ENCODE measurements around the gene YBX2.

YBX2 gene

DNA sequence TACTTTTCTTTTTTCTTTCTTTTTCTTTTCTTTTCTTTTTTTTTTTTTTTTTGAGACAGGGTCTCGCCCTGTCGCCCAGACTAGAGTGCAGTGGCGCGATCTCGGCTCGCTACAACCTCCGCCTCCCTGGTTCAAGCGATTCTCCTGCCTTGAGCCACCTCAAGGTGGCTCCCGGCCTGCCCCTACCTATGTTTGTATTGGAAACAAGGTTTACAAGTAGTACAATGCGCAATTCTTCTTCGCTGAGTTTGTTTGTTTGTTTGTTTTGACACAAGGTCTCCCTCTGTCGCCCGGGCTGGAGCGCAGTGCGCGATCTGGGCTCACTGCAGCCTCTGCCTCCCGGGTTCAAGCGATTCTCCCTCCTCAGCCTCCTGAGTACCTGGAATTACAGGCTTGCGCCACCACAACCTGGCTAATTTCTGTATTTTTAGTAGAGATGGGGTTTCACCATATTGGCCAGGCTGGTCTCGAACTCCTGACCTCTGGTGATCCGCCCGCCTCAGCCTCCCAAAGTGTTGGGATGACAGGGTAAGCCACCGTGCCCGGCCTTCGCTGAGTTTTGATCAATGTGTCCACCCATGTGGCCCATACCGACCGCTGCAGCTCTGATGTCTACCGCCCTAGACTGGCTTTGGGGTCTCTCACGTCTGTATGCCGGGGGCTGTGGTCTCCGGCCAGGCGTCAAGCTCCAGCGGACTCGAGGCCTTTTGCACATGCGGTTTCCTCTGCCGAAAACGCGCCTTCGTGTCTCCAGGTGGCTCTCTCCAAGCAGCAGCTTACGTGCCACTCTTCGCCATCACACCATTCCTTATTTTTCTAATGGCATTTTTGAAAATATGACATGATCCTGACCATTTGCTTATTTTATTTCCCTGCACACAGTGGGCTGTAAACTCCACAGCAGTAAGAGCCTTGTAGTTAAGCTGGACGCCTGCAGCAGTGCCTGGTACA, 1.1 kb upstream of the YBX2 start:
- DNase-seq, result no peak

DNA sequence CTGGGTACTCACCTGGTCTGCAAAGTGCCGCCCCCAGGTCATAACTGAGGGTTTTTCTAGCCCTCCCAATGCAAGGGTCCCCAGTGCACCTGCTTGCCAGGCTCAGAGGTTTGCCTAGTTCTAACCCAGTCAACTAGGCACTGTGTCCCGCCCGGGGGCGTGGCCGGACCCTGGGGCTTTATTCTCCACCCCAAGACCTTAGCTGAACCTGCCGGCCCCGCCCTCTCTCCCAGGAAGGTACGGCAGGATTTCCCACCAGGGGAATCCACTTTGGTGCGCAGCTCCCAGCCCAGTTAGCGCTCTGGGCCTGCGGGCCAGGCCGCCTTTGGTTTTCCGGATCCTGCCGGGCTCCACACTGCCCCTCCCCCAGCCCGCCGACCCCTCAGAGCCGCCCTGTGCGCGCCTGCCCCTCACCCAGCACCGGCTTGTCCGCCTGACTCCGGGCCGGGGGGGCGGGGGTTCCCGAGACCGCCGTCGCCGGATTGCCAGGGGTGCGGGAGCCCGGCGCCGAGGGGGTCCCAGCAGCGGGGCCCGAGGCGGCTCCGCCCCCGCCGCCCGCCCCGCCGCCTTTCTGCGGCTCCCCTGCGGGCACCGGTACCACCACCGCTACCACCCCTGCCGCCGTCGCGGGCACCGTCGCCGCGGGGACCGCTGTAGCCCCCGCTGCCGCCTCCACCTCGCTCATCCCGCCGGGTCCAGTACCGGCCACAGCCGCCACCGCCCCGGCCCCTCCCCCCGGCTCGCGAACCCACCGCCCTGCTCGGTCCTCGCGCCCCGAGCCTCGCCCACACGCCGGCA, 424 bp downstream of the YBX2 start:
- DNase-seq, result no peak

DNA sequence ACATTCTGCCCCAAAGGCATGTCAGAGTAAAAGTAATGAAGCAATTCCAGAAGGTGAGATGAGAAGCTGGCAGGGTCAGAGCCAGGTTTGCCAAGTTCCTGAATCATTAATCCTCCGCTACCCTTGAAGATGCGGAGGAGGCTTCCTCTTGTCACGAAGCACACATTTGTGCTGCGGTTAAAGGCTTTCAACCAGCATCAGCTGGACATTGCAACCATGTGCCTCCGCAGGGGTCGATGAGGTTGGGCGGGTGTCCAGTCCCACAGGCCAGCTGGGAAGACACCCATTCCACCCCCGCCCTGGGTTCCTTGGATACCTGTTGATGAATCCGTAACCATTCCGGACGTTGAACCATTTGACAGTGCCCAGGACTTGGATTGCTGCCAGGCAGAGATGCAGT, 1.3 kb downstream of the YBX2 start:
- no peak for DNase-seq

DNA sequence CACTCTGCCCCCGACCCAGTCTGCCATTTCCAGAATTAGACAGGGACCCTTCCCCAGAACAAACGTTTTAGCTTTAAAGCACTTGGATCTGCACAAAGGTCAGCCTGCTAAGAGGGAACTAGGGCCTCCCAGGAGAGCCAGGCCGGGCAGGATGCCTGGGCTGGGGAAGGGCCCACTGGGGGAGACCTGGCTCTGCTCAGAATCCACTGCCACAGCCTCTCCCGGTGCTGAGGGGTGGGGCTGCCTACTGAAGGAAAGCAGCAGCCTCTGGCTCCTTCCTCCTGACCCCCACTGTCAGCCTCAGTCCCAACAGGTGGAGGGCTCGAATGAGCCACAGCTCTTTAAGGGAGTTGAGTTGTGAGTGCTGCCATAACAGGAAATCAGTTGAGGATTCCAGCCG, 1.7 kb downstream of the YBX2 start:
- DNase-seq, result no peak

DNA sequence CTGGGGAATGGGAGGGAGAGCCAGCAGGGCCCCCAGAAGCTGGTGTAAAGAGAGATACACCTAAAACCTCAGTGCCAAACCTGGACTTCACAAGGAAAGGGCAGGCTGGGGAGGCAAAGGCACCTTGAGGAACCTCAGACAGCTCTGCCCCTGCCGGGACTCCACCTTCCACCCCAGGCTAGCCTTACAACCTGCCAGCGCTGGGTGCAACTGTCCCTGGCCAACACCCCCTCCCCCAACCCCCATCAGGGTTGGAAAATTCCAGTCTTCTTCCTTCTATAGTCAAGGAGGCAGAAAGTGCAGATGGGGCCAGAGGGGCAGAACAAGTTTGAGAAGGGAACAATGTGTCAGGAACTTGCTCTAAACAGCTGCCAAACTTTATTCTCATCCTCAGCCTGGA, 2.2 kb downstream of the YBX2 start:
- DNase-seq, result no peak

DNA sequence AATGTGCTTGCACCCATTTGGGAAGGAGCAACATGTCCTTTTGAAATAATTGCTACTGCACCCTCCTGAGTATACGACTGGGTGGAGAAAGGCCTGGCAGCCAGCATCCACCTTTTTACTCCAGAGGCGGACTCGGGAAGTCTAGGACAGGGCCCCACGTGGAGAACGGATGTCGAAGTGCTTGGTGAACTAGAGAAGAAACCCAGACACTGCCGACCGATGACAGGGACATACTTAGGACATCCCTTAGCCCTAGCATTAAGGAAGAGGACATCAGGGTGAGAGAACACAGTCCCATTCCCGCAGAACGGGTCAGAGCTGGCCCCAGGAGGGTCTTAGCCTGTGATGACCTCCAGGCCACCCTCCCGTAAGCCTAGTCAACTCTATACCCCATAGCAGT, 3.8 kb downstream of the YBX2 start:
- no peak for DNase-seq

DNA sequence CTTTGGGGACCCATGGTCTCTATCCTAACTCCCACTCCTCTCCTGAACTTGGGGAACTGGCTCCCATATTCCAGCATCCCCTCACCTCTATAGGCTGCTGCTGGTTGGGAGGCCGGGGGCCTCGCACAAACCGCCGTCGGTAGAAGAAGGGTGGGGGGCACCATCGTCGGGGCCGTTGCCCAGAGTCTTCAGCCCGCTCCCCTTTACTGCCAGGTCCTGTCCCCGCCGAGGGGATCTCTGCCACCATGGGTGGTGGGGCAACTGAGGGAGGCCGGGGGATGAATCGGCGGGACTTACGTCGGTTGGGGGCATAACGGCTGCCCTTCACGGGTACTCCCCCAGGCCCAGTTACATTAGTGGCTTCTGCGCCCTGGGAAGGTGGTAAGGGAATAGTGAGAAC, 4.3 kb downstream of the YBX2 start:
- no peak for DNase-seq

GRCh38 chr17:7289256-7290032, 5.0 kb downstream of the YBX2 start:
- no peak for DNase-seq

- no peak for DNase-seq
Measured at GRCh38 chr17:7285679-7286078, 8.8 kb downstream of the YBX2 start.

DNA sequence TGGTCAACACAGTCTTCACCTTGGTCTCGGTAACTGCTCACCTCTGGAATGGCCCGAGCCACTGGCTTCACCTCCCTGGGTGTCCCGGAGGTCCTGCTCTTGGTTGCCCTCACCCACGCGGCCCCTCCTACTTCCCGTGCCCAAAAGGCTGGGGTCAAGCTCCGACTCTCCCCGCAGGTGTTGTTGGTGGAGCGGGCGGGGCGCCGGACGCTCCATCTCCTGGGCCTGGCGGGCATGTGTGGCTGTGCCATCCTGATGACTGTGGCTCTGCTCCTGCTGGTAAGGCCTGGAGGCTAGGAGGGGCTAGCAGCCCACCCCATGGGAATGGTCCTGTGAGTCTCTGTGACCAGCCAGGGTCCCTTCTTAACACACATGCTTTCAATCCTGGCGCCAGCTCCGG, 9.5 kb downstream of the YBX2 start:
- no peak for DNase-seq

DNA sequence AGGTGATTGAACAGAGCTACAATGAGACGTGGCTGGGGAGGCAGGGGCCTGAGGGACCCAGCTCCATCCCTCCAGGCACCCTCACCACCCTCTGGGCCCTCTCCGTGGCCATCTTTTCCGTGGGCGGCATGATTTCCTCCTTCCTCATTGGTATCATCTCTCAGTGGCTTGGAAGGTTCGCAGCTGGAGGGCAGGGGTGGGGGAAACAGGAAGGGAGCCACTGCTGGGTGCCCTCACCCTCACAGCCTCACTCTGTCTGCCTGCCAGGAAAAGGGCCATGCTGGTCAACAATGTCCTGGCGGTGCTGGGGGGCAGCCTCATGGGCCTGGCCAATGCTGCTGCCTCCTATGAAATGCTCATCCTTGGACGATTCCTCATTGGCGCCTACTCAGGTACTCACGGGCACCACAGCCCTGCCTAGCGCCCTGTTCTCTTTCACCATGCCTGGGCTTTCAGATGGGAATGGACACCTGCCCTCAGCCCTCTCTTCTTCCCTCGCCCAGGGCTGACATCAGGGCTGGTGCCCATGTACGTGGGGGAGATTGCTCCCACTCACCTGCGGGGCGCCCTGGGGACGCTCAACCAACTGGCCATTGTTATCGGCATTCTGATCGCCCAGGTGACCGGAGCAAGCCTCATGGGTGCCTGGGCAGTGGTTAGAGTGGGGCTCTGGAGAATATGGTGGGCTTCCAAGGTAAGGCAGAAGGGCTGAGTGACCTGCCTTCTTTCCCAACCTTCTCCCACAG, 10.8 kb downstream of the YBX2 start:
- no peak for DNase-seq

- DNase-seq, result no peak
Measured at GRCh38 chr17:7282752-7283321, 11.6 kb downstream of the YBX2 start.

DNA sequence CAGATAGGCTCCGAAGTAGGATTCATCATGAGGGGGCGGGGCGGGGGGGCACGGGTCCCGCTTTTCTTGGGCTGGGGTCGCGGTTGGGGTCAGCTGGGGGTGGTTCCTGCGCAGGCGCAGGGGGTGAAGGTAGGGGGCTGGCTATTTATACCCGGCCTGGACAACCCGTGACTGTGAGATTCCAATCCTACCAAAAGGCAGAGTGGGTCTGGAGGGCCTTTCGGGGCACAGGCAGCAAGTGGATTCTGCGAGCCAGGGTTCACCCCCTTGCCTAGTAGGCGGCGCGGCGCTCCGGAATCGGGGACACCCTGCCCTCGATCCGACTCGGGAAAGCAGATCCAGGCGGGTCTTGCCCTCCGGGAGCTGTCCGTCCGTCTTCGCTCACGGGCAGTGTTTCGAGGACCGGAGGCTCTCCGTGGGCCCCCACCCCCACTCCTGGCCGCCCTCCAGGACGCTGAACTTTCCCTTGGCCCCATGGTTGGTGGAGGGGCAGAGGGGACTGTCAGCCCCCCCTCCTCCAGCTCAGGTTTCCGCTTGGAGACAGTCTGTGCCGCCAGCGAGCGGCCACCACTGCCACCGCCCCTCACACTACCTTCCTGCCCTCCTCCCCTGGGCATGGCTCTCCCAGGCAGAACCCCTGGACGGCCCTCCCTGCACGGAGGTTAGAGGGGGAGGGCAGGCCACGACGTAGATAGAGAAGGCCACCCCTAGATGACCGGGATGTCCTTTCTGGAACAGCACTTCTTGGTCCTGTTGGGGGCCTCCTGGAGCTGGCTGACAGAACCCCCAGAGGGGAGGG, 12.3 kb downstream of the YBX2 start:
- no peak for DNase-seq

DNA sequence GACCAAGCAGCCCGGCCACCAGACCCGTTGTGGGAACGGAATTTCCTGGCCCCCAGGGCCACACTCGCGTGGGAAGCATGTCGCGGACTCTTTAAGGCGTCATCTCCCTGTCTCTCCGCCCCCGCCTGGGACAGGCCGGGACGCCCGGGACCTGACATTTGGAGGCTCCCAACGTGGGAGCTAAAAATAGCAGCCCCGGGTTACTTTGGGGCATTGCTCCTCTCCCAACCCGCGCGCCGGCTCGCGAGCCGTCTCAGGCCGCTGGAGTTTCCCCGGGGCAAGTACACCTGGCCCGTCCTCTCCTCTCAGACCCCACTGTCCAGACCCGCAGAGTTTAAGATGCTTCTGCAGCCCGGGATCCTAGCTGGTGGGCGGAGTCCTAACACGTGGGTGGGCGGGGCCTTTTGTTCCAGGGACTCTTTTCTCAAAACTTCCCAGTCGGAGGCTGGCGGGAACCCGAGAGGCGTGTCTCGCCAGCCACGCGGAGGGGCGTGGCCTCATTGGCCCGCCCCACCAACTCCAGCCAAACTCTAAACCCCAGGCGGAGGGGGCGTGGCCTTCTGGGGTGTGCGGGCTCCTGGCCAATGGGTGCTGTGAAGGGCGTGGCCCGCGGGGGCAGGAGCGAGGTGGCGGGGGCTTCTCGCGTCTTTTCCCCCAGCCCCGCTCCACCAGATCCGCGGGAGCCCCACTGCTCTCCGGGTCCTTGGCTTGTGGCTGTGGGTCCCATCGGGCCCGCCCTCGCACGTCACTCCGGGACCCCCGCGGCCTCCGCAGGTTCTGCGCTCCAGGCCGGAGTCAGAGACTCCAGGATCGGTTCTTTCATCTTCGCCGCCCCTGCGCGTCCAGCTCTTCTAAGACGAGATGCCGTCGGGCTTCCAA, 13.1 kb downstream of the YBX2 start, which contains the start of gene SLC2A4:
TSS of gene SLC2A4 (plus strand) at position 645 of the 879 bp plus-strand sequence. CDS start at position 862, 217 bp downstream.
- DNase-seq, result peak; percentile 89

- DNase-seq, result peak; percentile 76
Measured at GRCh38 chr17:7280519-7281073, 13.8 kb downstream of the YBX2 start.

- no peak for DNase-seq
Measured at GRCh38 chr17:7279448-7279847, 15.0 kb downstream of the YBX2 start.

- DNase-seq, result no peak
Measured at GRCh38 chr17:7266784-7267183, 27.7 kb downstream of the YBX2 start.

GRCh38 chr17:7263801-7264078, 30.7 kb downstream of the YBX2 start:
- no peak for DNase-seq

GRCh38 chr17:7262935-7263800, 31.3 kb downstream of the YBX2 start:
- no peak for DNase-seq
